Measurements from ENCODE around the gene CHST12. TPM values are rescaled to one million over a fixed set of nuclear protein-coding genes. Genes with fewer than 3 reads are reported as not detected.

CHST12 gene
- total and polyA plus RNA-seq, 10 of the 15 experiments (the other 5 are each of a cell fraction or from before 2014, with no cell fraction given), result 0.05 to 14.2 (median 3.3) TPM

GRCh38 chr7:2479276-2480069, 76.1 kb downstream of the CHST12 start:
- POLR2A ChIA-PET, result no interaction called here
- H3K9me3 ChIP-seq (replicated peaks; ENCODE audit: control insufficient read depth, insufficient read depth, low read length), result no peaks in the 10 kb centered on the region; the same call in 1 of the 3 replicates
- no peak overlapping the region for H3K9ac ChIP-seq (ENCODE audit: control insufficient read depth, insufficient read depth, low read length)
- no peaks in the 10 kb centered on the region for H4K20me1 ChIP-seq (ENCODE audit: control insufficient read depth, insufficient read depth)
- RAD21 ChIA-PET (ENCODE audit: unreplicated experiment), result interaction anchor here (1.4 kb wide), 1 partner anchor 11 kb away, joined by 5 read pairs; no protein-coding TSS in a partner anchor
- ATAC-seq, result no peak
- no peak overlapping the region for H3K4me2 ChIP-seq (ENCODE audit: control insufficient read depth, insufficient read depth)
- CTCF ChIA-PET, result interaction anchor here (1.4 to 2.8 kb wide), 2 partner anchors 10 to 28 kb away, joined by 3 to 10 read pairs; no protein-coding TSS in a partner anchor
- H3K4me3 ChIP-seq, result no peak overlapping the region
- SMC1A ChIA-PET (ENCODE audit: uncharacterized antibody, unreplicated experiment), result interaction anchor here (1.2 to 1.5 kb wide), 2 partner anchors 11 to 201 kb away, joined by 3 to 4 read pairs; no protein-coding TSS in a partner anchor
- DNase-seq (ENCODE audit: low read depth, low spot score), result no peak
- H3K36me3 ChIP-seq (ENCODE audit: control insufficient read depth in 2 of 2, insufficient read depth in 2 of 2, low read length in 1 of 2), result no peaks in the 10 kb centered on the region
- no peaks in the 10 kb centered on the region for H3K4me1 ChIP-seq (ENCODE audit: control insufficient read depth, insufficient read depth, low read length)
- no peaks in the 10 kb centered on the region for H3K79me2 ChIP-seq (ENCODE audit: control insufficient read depth, insufficient read depth, low read length)
- FAIRE-seq, result no peak
- H3K27me3 ChIP-seq (replicated peaks in 1 of 2; ENCODE audit: control insufficient read depth in 2 of 2, insufficient read depth in 2 of 2, low read length in 1 of 2), result no peaks in the 10 kb centered on the region
- H2AFZ ChIP-seq (ENCODE audit: control insufficient read depth, low read depth, low read length), result no peak overlapping the region
- 20% methylated on average over 15 of the region's 16 CpGs for WGBS (ENCODE audit: insufficient coverage, insufficient replicate concordance, low lambda C conversion rate, missing lambda C conversion rate)
- no TSS peak for BruUV-seq (replicated peaks)
- intact Hi-C loops (cut with micrococcal nuclease; ENCODE audit: unreplicated experiment), result no loop called here
- in situ Hi-C loops (cut with MboI), result no loop called here
- no peak overlapping the region for H3K27ac ChIP-seq (ENCODE audit: control insufficient read depth, insufficient read depth)
- TF ChIP-seq BMI1 (IDR thresholded peaks at IDR 0.05; ENCODE audit: borderline replicate concordance) (no peak), NKRF (conservative IDR thresholded peaks at IDR 0.05) (no peak), POLR2A (IDR thresholded peaks at IDR 0.05; ENCODE audit: low read depth, low read length) (no peak), POLR2AphosphoS5 (IDR thresholded peaks at IDR 0.05; ENCODE audit: low read length) (no peak), FOXK2 (IDR thresholded peaks at IDR 0.05) (no peak), ETV6 (conservative IDR thresholded peaks at IDR 0.05 in 1 of 2, IDR thresholded peaks at IDR 0.05 in 1 of 2; ENCODE audit: borderline replicate concordance in 1 of 2, low read depth in 1 of 2) (no peak), SMAD1 (IDR thresholded peaks at IDR 0.05; ENCODE audit: low read depth, partially characterized antibody) (no peak), POLR2AphosphoS2 (IDR thresholded peaks at IDR 0.05; ENCODE audit: low read depth, low read length) (no peak), MAX (IDR thresholded peaks at IDR 0.05; ENCODE audit: low read depth, low read length) (no peak), SREBF2 (IDR thresholded peaks at IDR 0.05; ENCODE audit: low read length) (no peak), E2F4 (IDR thresholded peaks at IDR 0.05; ENCODE audit: low read depth, low read length) (no peak), BCLAF1 (IDR thresholded peaks at IDR 0.05) (no peak), FOXM1 (IDR thresholded peaks at IDR 0.05; ENCODE audit: low read depth, low read length) (no peak), BCL3 (IDR thresholded peaks at IDR 0.05; ENCODE audit: borderline replicate concordance, insufficient read depth, low read depth, low read length, poor library complexity, severe bottlenecking) (no peak), ZNF274 (IDR thresholded peaks at IDR 0.05; ENCODE audit: insufficient read depth, insufficient read length) (no peak)

All from GM12878 (cell line).